GM21423 (cell line): Measurements from ENCODE around the gene CAPN15.

ENCODE experiments used
- ATAC-seq: cut with Tn5 transposase; IDR thresholded peaks from one replicate; pipeline ENCODE4 v1.9.1; 2021; ENCODE audit warnings: mild to moderate bottlenecking, moderate library complexity; ENCODE audit not compliant: unreplicated experiment

CAPN15 gene

DNA sequence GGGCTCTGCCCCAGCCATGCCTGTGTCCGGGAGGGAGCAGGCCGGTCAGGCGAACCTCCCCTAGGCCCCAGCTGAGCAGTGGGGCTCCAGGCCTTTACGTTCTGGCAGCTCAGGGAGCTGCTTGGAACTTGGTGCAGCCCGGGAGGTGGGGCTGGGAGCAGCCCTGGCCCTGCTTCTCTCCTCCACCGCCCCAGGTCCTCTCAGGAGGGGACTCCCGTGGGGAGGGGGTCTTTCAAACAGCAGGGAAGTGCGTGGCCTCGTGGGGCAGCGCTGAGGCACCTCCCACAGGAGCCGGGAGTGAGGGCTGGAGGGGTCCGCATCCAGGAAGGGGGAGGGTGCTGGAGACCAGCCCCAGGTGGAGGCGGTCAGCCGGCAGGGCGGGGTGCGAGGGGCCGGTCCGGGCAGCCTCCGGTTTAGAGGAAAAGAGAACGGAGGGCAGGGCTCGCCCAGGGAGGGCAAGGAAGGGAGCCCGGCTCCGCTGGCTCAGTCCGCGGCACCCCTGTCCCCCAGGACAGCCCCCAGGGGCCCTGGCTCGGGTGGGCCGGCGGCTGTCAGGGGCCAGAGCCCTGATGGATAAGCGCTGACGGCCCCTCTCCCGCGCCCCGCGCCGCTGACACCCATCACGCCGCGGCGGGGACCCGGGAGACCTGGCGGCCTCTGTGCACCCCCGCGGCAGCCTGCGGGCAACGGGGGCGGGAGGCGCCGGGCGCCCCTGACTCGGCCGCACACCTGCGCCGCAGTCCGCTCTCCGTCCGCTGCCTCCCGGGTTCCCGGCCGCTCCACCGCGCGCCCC lies 32.1 kb downstream of the CAPN15 start:
- no peak for ATAC-seq

DNA sequence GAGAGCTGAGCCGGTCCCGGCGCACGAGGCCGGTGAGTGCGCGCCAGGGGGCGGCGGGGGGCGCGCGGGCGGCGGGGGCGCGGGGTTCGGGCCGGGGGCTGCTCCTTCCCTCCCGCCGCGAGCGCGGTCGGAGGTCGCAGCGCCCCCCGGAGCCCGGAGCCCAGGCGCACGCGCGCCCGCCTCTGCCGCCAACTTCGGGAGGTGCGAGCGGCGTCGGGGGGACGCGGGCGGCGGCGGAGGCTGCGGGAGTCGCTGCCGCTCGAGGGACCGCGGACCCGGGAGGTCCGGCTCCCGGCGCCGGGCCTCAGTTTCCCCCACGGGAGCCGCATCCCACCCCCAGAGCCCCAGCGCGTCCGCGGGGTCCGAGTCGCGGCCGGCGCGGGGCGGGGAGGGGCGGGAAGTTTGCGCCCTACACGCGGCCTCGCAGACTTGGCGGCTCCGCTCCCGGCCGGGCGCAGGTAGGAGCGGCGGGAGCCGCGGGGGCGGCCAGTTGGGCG lies 32.7 kb downstream of the CAPN15 start, which contains the start of gene PRR35:
Gene PRR35 (plus strand): TSS at position 191 of the 497 bp plus-strand sequence. CDS start 2,901 bp downstream, outside the sequence.
- no peak for ATAC-seq

DNA sequence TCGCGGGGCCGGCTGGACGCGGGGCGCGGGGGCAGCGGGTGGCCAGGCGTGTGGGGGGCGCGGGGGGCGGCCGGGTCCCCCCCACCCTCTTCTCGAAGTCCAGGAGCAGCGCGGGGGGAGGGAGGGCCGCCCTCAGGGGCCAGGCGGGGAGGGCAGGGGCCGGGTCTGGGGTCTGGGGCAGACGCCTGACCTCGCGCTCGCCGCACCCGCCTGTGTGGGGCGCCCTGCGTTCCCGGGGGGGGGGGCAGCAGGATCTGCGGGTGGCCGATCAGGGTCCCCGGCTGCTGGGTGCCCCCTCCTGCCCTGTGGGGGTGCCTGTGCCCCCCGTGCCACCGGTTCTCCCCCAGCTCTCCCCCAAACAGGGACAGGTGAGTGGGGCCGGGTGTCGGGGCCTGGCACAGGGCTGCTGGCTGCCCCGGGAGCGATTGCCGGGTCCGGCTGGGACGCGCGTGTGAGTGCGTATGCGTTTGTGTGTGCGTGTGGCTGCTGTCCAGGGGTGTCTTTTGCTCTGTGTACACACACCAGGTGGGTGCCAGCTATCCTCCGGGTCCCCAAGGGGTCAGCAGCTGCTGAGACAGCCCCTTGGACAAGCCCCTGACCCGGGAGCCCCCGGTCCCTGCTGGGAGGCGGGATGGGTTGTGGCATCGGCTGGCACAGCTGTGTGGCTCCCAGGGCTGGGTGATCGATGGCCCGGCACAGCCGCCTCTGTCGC lies 33.3 kb downstream of the CAPN15 start:
- ATAC-seq, result no peak

DNA sequence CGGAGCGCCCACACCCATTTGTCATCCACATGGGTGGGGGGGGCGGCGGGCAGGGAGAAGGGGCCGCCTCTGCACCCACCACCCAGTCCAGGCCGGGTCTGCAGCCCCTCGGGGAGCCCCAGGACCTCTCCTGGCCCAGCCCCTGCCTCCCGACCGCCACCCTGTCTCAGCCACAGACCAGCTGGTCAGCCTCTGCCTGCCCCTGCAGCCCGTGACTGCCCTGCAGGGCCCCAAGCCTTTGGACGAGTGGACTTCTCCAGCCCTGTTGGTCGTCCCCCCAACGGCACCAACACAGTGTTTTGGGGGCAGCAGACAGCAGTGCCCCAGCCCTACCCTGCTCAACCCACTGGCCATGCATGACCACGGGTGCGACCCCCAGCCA lies 33.9 kb downstream of the CAPN15 start:
- ATAC-seq, result no peak

DNA sequence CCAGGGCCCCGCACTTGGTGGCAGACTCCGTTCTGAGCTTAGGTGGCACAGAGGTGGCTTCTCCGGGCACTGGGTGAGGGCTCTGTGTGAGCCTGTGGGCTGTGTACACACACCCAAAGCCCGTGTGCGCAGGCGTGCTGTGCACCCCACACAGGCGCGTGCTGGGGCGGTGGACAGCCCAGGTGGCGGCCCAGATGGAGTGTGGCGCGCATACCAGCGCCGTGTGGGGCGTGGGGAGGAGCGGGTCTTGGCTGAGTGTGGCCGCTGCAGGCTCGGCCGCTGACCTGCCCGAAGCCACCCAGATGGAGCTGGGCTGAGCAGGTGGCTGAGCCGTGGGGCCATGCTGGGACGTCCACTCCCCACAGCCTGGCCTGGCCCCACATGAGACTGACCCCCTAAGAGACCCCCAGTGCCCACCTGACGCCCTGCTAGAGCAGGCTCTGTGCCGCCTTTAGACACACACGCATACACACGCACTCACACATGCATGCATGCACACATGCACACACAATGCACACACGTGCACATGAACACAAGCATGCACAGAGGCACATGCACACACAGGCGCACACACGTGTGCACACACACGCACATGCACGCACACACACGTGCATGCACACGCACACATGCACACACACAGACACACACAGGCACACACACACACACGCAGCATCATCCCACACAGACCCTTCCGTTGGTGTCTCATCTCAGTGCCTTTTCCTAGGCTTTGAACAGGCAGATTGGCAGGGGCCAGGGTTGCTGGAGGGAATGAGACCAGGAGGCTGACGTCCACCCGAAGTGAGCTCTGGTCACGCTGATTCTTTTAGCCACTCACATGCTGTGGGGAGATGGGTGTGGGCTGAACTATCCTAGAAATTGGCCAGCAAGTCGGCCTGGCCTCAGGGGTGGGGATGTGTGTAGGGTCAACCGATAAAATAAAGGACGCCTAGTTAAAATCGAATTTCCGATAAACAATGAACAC lies 34.7 kb downstream of the CAPN15 start:
- no peak for ATAC-seq

DNA sequence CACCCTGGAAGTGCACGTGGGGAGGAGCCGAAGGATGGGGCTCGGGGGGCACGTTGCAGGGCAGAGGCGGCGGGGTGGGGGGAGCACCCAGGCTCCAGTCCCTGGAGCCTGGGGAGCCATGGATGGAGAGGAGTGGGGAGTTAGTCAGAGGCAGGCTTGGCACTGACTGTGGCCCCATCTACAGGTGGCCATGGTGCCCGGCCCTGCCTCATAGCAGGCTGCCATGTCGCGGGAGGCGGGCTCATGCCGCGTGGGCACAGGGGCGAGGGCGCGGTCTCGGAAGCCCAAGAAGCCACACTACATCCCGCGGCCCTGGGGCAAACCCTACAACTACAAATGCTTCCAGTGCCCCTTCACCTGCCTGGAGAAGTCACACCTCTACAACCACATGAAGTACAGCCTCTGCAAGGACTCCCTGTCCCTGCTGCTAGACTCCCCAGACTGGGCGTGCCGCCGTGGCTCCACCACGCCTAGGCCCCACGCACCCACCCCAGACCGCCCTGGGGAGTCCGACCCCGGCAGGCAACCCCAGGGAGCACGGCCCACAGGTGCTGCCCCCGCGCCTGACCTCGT lies 35.6 kb downstream of the CAPN15 start:
- ATAC-seq, result no peak

DNA sequence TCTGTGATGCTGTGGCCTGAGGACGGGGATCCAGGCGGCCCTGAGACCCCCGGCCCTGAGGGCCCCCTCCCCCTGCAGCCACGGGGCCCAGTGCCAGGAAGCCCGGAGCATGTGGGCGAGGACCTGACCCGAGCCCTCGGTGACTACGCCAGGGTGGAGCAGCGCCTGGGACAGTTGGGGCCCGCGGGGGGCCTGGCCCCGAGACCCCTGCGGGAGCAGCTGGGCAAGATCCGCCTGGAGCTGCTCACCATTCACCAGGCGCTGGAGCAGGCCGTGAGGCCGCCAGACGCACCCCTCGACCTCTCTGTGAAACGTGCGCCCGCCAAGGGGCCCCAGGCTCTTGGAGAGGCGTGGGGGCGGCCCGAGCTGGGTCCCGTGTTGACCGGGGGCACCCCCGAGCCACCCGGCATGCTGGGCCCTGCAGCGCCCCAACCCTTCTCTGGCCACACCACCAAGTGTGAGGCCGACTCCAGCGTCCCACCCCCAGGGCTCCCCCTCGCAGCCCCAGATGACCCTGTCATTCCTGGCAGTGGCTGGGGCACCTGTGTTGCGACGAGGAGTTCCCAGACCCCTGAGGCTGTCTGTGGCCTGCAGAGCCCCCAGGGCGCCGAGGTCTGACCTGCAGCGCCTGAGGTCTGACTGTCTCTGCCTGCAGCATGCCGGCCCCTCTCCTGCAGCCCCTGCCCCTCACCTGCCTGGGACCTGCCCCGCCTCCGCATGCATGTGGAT lies 37.3 kb downstream of the CAPN15 start:
- no peak for ATAC-seq

DNA sequence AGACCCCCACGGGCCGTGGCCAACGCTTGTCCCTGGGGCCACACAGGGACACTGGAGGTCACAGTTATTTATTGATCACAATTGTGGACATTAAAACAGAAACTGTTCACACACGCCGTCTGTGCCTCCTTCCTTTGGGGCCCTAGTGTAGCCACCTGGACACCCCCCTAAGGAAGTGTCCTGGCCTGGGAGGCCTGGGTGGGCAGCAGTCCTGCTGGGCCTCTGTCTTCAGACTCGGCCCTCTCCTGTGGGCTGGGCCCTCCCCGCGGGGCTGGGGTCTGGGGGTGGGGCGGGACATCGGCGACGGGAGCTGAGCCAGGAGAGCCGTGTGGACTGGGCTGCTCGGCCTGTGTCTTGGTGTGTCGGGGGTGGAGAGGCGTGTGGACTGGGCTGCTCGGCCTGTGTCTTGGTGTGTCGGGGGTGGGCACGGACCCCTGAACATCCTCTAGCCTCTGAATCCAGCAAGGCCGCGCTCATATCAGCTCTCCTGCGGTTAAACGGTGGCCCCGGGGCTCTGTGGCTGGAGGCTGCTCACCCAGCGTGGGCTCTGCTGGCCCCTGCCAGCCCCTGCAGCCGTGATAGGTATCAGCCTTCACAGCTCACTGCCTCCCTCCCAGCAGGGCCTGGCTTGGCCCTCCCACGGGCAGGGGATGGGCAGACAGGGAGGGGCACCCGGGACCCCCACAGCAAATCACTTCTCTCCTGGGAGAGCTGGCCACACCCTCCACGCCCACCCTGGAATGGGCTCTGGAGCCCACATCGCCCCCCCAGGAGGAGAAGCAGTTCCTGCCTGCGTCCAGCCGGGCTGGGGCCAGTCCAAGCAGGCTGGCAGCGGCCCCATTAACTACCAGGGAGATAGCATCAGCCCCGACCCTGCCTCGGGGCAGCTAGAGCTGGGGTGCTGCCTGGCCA lies 38.2 kb downstream of the CAPN15 start:
- ATAC-seq, result no peak

DNA sequence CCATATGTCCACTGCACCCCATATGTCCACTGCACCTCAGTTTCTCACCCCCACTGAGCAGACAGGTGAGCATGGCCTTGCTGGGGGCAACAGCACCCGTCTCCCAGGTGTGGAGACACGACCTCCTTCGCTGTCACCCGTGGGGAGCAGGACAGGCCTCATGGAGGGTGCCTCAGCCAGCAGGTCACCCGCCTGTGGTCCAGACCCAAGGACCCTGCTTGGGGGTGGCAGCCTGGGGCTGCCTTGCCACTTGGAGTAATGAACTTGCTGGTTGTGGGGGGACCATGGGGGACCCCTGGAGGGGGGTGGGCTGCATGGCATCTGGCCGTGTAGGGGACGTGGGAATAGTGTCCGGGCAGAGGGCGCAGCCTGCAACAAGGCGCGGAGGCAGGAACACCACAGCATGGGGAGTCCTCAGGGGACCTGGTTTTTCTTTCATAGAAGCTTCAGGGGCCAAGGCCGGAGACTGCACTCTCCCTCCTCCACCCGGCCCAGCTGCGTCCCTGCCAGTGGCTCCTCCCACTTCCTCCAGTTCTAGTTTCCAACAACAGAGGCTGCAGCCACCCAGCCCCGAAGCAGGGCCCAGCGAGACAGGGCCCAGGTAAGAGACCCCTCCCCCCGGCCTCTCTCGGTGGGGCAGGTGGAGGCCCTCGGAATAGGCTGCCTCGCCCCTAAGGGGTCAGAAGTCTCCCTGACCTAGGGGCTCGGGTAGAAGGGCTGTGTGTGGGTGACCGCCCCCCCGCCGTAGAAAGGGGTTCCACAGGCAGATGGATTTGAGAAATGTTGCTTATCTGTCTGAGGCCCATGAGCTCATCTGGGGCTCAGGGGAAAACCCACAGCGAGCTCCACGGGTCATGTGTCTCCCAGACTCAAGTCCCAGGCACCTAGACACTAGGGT lies 39.2 kb downstream of the CAPN15 start, which contains the start of gene NHLRC4:
Gene NHLRC4 (plus strand): TSS at position 531 of the 898 bp plus-strand sequence. CDS start 1,043 bp downstream, outside the sequence.
- peak; percentile 38 for ATAC-seq

DNA sequence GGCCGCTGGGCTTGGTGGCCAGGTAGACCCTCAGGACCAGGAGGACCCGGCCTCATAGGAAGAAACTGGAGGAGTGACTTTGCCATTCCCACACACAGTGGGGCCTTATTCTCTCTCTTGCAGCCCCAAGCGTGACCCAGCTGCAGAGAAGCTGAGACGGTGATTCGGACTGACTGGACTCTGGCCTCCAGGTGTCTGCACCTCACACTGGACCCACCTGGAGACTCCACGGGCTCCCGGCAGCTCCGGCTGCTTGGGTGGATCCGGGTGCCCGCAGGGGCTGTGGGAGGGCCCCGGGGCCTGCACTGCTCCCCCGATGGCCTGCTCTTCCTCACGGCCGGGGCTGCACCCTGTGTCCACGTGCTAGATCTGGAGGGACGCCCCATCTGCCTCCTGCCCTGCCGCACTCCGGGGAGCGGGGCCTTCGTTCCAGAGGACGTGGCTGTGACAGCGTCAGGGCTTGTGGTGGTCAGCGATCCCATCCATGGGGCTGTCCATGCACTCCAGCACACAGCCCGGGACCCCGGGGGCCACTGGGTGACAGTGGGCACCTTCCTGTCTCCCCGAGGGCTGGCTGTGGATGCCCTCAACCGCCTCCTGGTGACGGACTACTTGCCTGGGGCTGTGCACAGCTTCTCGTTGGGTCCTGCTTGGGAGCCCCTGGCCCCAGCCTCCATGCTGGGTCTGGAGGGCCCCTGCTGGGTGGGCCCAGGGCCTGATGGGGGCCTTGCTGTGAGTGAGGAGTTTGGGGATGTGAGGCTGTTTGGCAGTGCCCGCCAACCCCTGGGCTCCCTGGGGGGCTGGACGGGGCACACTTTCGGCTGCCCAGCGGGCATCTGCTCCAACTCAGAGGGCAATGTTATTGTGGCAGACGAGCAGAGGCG lies 40.1 kb downstream of the CAPN15 start:
- ATAC-seq, result no peak

DNA sequence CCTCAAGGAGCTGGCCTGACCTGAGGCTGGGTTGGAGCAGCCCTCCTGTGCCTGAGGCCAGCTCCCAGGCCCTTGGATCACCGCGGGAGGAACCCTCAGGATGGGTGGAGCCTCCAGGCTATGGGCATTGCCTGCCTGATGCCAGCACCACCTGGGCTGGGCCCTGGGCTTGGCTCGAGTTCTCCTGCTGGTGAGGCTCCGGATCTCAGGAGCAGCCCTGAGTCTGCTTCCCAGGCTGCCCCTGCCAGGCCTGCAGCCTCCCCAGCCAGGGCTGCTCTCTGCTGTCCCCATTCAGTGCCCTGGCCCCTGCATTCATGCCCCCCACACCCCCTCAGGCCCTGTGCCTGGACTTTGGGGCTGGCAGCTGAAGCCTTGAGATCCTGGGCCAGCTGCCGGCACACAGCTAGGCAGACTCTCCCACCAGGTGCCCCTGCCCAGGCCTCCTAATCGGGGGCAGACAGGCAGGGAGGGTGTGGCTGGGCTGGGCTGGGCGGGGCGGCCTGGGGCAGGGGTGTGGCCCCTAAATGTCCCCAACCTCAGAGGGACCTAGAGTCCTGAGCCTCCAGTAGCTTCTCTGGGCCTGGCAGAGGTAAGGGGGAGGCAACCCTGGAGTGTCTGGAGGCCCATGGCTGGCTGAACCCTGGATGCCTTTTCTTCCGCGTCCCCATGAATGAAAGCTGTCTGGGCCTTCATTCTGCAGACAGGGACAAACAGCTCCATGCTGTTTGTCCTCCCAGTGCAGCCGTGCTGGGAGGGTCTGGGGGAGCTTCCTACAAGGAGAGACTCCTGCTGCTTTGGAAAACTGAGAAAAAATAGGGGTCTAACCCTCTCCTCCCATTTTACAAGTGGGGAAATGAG lies 41.1 kb downstream of the CAPN15 start:
- no peak for ATAC-seq

DNA sequence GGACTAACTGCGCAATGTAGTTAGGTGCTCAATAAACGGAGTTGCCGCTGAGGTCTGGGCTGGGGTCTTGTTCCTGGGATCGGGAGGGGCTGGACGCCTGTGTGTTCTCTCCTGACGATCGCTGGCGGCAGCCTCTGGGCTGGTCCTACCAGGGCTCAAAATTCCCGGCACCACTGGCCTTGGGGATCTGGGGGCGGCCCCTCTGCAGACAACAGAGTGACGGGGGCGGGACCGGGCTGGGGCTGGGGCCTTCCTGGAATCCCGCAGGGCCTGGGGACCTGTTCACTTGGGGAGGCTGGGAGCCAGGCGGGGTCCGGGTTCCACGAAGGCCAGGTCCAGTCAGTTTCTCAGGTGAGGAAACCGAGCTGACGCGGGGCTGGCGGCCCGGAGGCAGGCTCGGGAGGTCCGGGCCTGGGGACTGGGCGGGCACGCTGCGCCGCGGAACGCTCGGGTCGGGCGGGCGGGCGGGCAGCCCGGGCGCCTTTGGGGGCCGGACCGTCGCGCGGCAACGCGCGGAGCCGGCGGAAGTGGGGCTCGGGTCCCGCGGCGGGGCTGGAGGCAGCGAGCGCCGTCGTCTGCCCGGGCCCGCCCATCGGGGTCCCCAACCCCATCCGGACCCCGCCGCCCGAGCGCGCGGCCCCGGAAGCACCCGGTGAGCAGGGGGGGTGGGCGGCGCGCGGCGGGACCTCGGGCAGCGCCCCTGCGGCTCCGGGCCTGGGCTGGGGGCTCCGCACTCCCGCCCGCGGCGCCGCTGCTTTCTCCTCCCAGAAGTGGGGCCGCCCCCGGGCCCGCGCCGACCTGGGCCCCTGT lies 42.1 kb downstream of the CAPN15 start, which contains the start of gene PIGQ:
Gene PIGQ (plus strand): TSS at position 524 of the 810 bp plus-strand sequence. CDS start 4,107 bp downstream, outside the sequence.
- peak; percentile 60 for ATAC-seq

DNA sequence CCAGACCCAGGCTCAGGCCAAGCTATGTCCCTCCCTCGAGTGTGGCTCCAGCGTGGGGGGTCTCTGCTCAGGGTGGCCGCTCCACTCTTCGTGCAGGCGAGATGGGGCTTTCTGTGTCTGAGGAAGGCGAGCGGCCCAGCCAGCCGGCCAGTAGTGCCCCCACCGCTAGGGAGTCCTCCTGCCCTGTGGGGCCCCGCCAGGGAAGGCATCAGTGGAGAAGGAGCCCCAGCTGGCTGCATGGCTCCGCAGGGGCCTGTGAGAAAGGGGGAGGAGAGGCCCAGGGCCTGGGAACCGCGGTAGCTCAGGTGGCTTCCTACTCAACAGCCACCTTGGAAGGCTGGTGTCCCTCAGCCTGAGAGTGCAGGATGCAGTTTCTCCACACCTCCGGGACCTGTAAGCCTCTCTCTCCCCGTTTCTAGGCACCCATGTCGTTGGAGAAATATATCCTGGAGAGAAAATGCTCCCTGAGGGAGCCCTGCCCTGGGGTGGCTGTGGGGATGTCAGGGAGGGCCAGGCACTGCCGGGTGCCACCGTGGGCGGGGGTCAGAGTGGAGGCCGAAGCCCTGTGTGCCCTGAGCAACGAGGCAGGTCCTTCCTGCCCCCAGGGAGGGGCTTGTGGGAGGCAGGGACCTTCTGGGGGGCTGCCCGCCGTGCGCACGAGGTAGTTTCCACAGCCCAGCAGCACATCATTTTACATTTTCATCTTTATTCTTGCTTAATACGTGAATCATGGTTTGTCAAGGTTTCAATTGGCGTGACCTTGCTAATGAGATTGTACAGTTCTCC lies 45.5 kb downstream of the CAPN15 start:
- ATAC-seq, result no peak
